Measurements from ENCODE around the gene YAP1.

YAP1 gene

GRCh38 chr11:102202972-102203371 lies 92.7 kb downstream of the YAP1 start:
- DNase-seq, result no peak

GRCh38 chr11:102204174-102204573 lies 93.9 kb downstream of the YAP1 start:
- DNase-seq, result no peak

GRCh38 chr11:102205805-102206204 lies 95.6 kb downstream of the YAP1 start:
- DNase-seq, result no peak

GRCh38 chr11:102208835-102209234 lies 98.6 kb downstream of the YAP1 start:
- no peak for DNase-seq

- DNase-seq, result no peak
Observed at GRCh38 chr11:102214623-102215022, 104.4 kb downstream of the YAP1 start.

GRCh38 chr11:102216433-102217075 lies 106.3 kb downstream of the YAP1 start:
- no peak for DNase-seq

GRCh38 chr11:102220728-102221467 lies 110.7 kb downstream of the YAP1 start:
- no peak for DNase-seq

- no peak for DNase-seq
Observed at GRCh38 chr11:102223859-102224258, 113.6 kb downstream of the YAP1 start.

GRCh38 chr11:102225689-102226568 lies 115.7 kb downstream of the YAP1 start:
- no peak for DNase-seq

- no peak for DNase-seq
Observed at GRCh38 chr11:102226702-102227490, 116.6 kb downstream of the YAP1 start.

- DNase-seq, result no peak
Observed at GRCh38 chr11:102229510-102230123, 119.4 kb downstream of the YAP1 start.

- DNase-seq, result no peak
Observed at GRCh38 chr11:102230186-102230585, 119.9 kb downstream of the YAP1 start.

- no peak for DNase-seq
Observed at GRCh38 chr11:102230911-102231310, 120.7 kb downstream of the YAP1 start.

- no peak for DNase-seq
Observed at GRCh38 chr11:102234779-102235439, 124.7 kb downstream of the YAP1 start.

GRCh38 chr11:102237096-102237735 lies 127.0 kb downstream of the YAP1 start:
- DNase-seq, result no peak

GRCh38 chr11:102238391-102238821 lies 128.2 kb downstream of the YAP1 start:
- DNase-seq, result no peak

- DNase-seq, result no peak
Observed at GRCh38 chr11:102239448-102239847, 129.2 kb downstream of the YAP1 start.

GRCh38 chr11:102239911-102240310 lies 129.7 kb downstream of the YAP1 start:
- DNase-seq, result no peak

GRCh38 chr11:102240502-102240901 lies 130.3 kb downstream of the YAP1 start:
- DNase-seq, result no peak

- DNase-seq, result no peak
Observed at GRCh38 chr11:102241026-102241425, 130.8 kb downstream of the YAP1 start.

GRCh38 chr11:102243399-102243884 lies 133.2 kb downstream of the YAP1 start:
- DNase-seq, result no peak
